Fibroblast of lung (primary cell): Measurements from ENCODE around the gene MAP9. TPM values are rescaled to one million over a fixed set of nuclear protein-coding genes. Genes with fewer than 3 reads are reported as not detected.

Source experiments
- DNase-seq, 2 donors: peaks; one replicate each; pipeline versions ENCODE4 v3.0.0 to v3.0.0-alpha.2; 2010; ENCODE audit warnings: low read depth in 2 of 2
- H2AFZ ChIP-seq: 2 replicates; pipeline ENCODE4 v1.5.1; 2012; ENCODE audit warnings: low read length, control low read depth, inconsistent platforms
- H3K27ac ChIP-seq: 2 replicates; pipeline ENCODE4 v1.5.1; 2011; ENCODE audit warnings: low read length, control low read depth; ENCODE audit not compliant: insufficient read depth
- H3K27me3 ChIP-seq: 2 replicates; pipeline ENCODE4 v1.5.1; 2011; ENCODE audit warnings: mild to moderate bottlenecking, low read length; ENCODE audit not compliant: control insufficient read depth, insufficient read depth
- H3K36me3 ChIP-seq: 2 replicates; pipeline ENCODE4 v1.5.1; 2011; ENCODE audit warnings: low read length; ENCODE audit not compliant: control insufficient read depth, insufficient read depth
- H3K4me1 ChIP-seq: 2 replicates; pipeline ENCODE4 v1.5.1; 2011; ENCODE audit warnings: low read length; ENCODE audit not compliant: control insufficient read depth, insufficient read depth; ENCODE audit errors: extremely low read depth
- H3K4me2 ChIP-seq: 2 replicates; pipeline ENCODE4 v1.5.1; 2011; ENCODE audit warnings: low read length, control low read depth; ENCODE audit not compliant: insufficient read depth; ENCODE audit errors: extremely low read depth
- H3K4me3 ChIP-seq, 4 experiments: fragments of 200-600 bp in 1 of 4; sonication (generic) in 1 of 4; replicated peaks in 1 of 4; 2 replicates each; pipeline ENCODE4 v1.5.1; 2011 to 2016; ENCODE audit warnings: low read length in 4 of 4, low read depth in 3 of 4, mild to moderate bottlenecking in 3 of 4, control low read depth in 2 of 4, inconsistent platforms in 1 of 4, mixed read lengths in 1 of 4; ENCODE audit not compliant: insufficient read depth in 1 of 4; ENCODE audit errors: control extremely low read depth in 1 of 4
- H3K79me2 ChIP-seq: 2 replicates; pipeline ENCODE4 v1.5.1; 2012; ENCODE audit warnings: mild to moderate bottlenecking, low read length, inconsistent platforms; ENCODE audit not compliant: control insufficient read depth, insufficient read depth
- H3K9ac ChIP-seq: 2 replicates; pipeline ENCODE4 v1.5.1; 2011; ENCODE audit warnings: mild to moderate bottlenecking, low read length, control low read depth; ENCODE audit not compliant: insufficient read depth
- H3K9me3 ChIP-seq: 2 replicates; pipeline ENCODE4 v1.5.1; 2012; ENCODE audit warnings: low read depth, low read length; ENCODE audit not compliant: control insufficient read depth, insufficient read depth
- H4K20me1 ChIP-seq: 2 replicates; pipeline ENCODE4 v1.5.1; 2011; ENCODE audit warnings: low read length; ENCODE audit not compliant: control insufficient read depth, insufficient read depth; ENCODE audit errors: extremely low read depth
- EZH2 ChIP-seq: IDR thresholded peaks from 2 replicates; pipeline ENCODE4 v1.5.1; 2012; ENCODE audit warnings: low read length, control low read depth, mild to moderate bottlenecking; ENCODE audit errors: missing control alignments
- polyA plus RNA-seq, 2 donors: library from polyadenylated mRNA; depleted of rRNA in 1 of 2; stranded (reverse) in 1 of 2; unstranded in 1 of 2; fragments of >200 nt; gene quantifications; 2 replicates each; pipeline ENCODE4 v1.2.1, GENCODE V29; 2011 to 2012; ENCODE audit warnings: missing spikeins in 1 of 2
- total RNA-seq: library from RNA; depleted of rRNA; stranded (reverse); fragments of >200 nt; gene quantifications from 2 replicates; pipeline ENCODE4 v1.2.1, GENCODE V29; 2014
- TF ChIP-seq, protein P1 (sequence below), 2 donors: IDR thresholded peaks in 1 of 2; conservative IDR thresholded peaks in 1 of 2; 1 replicate in 1 of 2; 2 replicates in 1 of 2; pipeline ENCODE4 v1.5.1; 2011 to 2012; ENCODE audit warnings: low read length in 2 of 2, control low read depth in 1 of 2, inconsistent platforms in 1 of 2, low read depth in 1 of 2, mild to moderate bottlenecking in 1 of 2

MAP9 gene
- total and polyA plus RNA-seq, 2 donors (not counting 1 experiment from before 2014, with no cell fraction given) = 12.6 to 14.7 TPM

DNA sequence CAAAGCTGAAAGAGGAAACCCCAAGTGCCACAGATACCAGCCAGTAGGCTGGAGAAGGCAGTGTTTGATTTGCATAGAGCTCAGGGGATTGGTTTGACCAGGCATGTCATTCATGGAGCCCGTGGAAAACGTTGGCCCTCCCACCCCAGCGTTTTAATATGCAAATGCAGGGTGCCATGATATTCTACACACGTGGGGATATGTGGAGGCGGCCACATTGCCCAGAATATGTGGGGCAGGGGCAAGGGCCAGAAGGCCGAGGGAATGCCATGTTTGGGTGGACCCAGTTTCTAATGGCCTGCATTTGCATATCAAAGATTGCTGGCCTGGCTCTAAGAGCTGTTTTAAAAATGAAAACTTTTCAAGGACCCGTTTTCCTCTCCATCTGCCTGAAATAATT, 71.1 kb downstream of the MAP9 start:
- Histone ChIP-seq H3K4me2 (no peak overlapping the region), H4K20me1 (no peaks in the 10 kb centered on the region), H3K4me1 (no peaks in the 10 kb centered on the region), H3K9me3 (no peaks in the 10 kb centered on the region), H3K9ac (no peak overlapping the region), H3K79me2 (no peaks in the 10 kb centered on the region), H3K27me3 (no peaks in the 10 kb centered on the region), H3K27ac (no peak overlapping the region), H2AFZ (no peak overlapping the region), H3K36me3 (no peaks in the 10 kb centered on the region), H3K4me3 (no peak overlapping the region)
- TF ChIP-seq EZH2 = no peak
- TF ChIP-seq, protein P1, sequence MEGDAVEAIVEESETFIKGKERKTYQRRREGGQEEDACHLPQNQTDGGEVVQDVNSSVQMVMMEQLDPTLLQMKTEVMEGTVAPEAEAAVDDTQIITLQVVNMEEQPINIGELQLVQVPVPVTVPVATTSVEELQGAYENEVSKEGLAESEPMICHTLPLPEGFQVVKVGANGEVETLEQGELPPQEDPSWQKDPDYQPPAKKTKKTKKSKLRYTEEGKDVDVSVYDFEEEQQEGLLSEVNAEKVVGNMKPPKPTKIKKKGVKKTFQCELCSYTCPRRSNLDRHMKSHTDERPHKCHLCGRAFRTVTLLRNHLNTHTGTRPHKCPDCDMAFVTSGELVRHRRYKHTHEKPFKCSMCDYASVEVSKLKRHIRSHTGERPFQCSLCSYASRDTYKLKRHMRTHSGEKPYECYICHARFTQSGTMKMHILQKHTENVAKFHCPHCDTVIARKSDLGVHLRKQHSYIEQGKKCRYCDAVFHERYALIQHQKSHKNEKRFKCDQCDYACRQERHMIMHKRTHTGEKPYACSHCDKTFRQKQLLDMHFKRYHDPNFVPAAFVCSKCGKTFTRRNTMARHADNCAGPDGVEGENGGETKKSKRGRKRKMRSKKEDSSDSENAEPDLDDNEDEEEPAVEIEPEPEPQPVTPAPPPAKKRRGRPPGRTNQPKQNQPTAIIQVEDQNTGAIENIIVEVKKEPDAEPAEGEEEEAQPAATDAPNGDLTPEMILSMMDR (conservative IDR thresholded peaks at IDR 0.05 in 1 of 2, IDR thresholded peaks at IDR 0.05 in 1 of 2; ENCODE audit: low read depth in 1 of 2, low read length in 2 of 2) = no peak
- DNase-seq = no peak

- Histone ChIP-seq H3K79me2 (no peaks in the 10 kb centered on the region), H3K9me3 (no peaks in the 10 kb centered on the region), H3K27me3 (no peaks in the 10 kb centered on the region), H3K27ac (no peak overlapping the region), H3K4me1 (no peaks in the 10 kb centered on the region), H3K36me3 (no peaks in the 10 kb centered on the region), H2AFZ (no peak overlapping the region), H3K4me3 (no peak overlapping the region), H4K20me1 (no peaks in the 10 kb centered on the region), H3K4me2 (no peak overlapping the region), H3K9ac (no peak overlapping the region)
- TF ChIP-seq EZH2 = no peak
- TF ChIP-seq, protein P1 (conservative IDR thresholded peaks at IDR 0.05 in 1 of 2, IDR thresholded peaks at IDR 0.05 in 1 of 2; ENCODE audit: low read depth in 1 of 2, low read length in 2 of 2) = no peak
- DNase-seq = no peak
These were observed 72.4 kb downstream of the MAP9 start for GRCh38 chr4:155304375-155304774.

DNA sequence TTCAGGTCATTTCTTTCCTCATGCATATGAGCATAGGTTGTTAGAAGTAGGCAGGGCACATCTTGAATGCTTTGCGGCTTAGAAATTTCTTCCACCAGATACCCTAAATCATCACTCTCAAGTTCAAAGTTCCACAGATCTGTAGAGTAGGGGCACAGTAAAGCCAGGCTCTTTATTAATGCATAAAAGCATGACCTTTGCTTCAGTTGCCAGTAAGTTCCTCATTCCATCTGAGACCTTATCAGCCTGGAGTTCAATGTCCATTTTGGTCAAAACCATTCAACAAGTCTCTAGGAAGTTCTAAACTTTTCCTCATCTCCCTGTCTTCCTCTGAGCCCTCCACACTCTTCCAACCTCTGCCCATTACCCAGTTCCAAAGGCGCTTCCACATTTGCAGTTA, 77.7 kb downstream of the MAP9 start:
- H2AFZ ChIP-seq = no peak overlapping the region
- H3K27ac ChIP-seq = no peak overlapping the region
- no peaks in the 10 kb centered on the region for H3K27me3 ChIP-seq
- no peak for TF ChIP-seq EZH2
- TF ChIP-seq, protein P1 (conservative IDR thresholded peaks at IDR 0.05 in 1 of 2, IDR thresholded peaks at IDR 0.05 in 1 of 2; ENCODE audit: low read depth in 1 of 2, low read length in 2 of 2) = no peak
- no peak overlapping the region for H3K4me3 ChIP-seq
- H3K79me2 ChIP-seq = no peaks in the 10 kb centered on the region
- H3K4me1 ChIP-seq = no peaks in the 10 kb centered on the region
- no peaks in the 10 kb centered on the region for H3K36me3 ChIP-seq
- H4K20me1 ChIP-seq = no peaks in the 10 kb centered on the region
- no peak for DNase-seq
- H3K9me3 ChIP-seq = no peaks in the 10 kb centered on the region
- no peak overlapping the region for H3K9ac ChIP-seq
- H3K4me2 ChIP-seq = no peak overlapping the region

Other genes starting within 250 kb of the MAP9 start
- not detected in 2 replicates for gene NPY2R, start 168.3 kb downstream of the MAP9 start, total RNA-seq
- gene NPY2R, start 168.3 kb downstream of the MAP9 start, polyA plus RNA-seq = not detected in 2 replicates